Measurements from ENCODE around the gene TTLL6. TPM values are rescaled to one million over a fixed set of nuclear protein-coding genes. Genes with fewer than 3 reads are reported as not detected.

The TTLL6 gene
- total and polyA plus RNA-seq, 2 of the 8 experiments (the other 6 are each of a cell fraction or from before 2014, with no cell fraction given), result 2.6 to 4.3 TPM

GRCh38 chr17:48726114-48726915 lies 90.7 kb downstream of the TTLL6 start:
- Histone ChIP-seq H4K5ac (ENCODE audit: insufficient read length, low read depth, low read length) (no peak overlapping the region), H3K23ac (ENCODE audit: insufficient read length) (no peak overlapping the region), H2BK12ac (ENCODE audit: low read depth, low read length) (peak overlapping the region; percentile 50; the same call in 1 of the 2 replicates), H4K8ac (ENCODE audit: extremely low read depth, insufficient read depth, low read length) (no peak overlapping the region), H3K56ac (replicated peaks; ENCODE audit: insufficient read length, low read depth, low read length) (no peak overlapping the region), H3K4me2 (ENCODE audit: insufficient read depth in 1 of 2, low read depth in 2 of 2, low read length in 2 of 2) (no peak overlapping the region), H3K9ac (replicated peaks in 1 of 4; ENCODE audit: extremely low read depth in 1 of 4, low read depth in 3 of 4, low read length in 3 of 4) (no peak overlapping the region; a peak in 1 of 7 replicates), H3K79me1 (ENCODE audit: low read depth, low read length) (no peaks in the 10 kb centered on the region; the same call in 1 of the 2 replicates), H2BK120ac (replicated peaks; ENCODE audit: low read depth, low read length) (no peak overlapping the region), H3K4me1 (replicated peaks in 1 of 4; ENCODE audit: control insufficient read depth in 3 of 4, insufficient read depth in 4 of 4, low read length in 3 of 4) (peaks cover 4 to 22% (median 9%) of the 10 kb centered on the region in 4 experiments; a peak in 6 of 7 replicates), H3K4ac (replicated peaks; ENCODE audit: insufficient read length, low read depth, low read length) (no peak overlapping the region), H3K18ac (ENCODE audit: extremely low read depth, low read length) (no peak overlapping the region), H2AFZ (ENCODE audit: low read length) (no peak overlapping the region), H3K23me2 (ENCODE audit: low read depth, low read length) (no peaks in the 10 kb centered on the region), H3K14ac (ENCODE audit: insufficient read length) (no peak overlapping the region), H3K9me3 (ENCODE audit: insufficient read depth in 2 of 2, low read depth in 1 of 2, low read length in 1 of 2) (no peaks in the 10 kb centered on the region), H2BK20ac (ENCODE audit: low read length) (no peak overlapping the region), H2AK5ac (ENCODE audit: low read depth, low read length) (no peak overlapping the region), H3K36me3 (ENCODE audit: control insufficient read depth in 2 of 4, insufficient read depth in 4 of 4, low read length in 3 of 4) (peaks cover 0 to 2% (median 0%) of the 10 kb centered on the region in 4 experiments; a peak in 1 of 8 replicates), H4K91ac (replicated peaks; ENCODE audit: insufficient read length, low read length) (no peak overlapping the region), H4K20me1 (replicated peaks in 1 of 2; ENCODE audit: control insufficient read depth in 1 of 2, insufficient read depth in 2 of 2, low read length in 2 of 2) (peaks cover 23 to 38% of the 10 kb centered on the region in 2 experiments), H3K4me3 (ENCODE audit: extremely low read depth in 1 of 4, insufficient read depth in 2 of 4, low read depth in 3 of 4, low read length in 4 of 4) (no peak overlapping the region), H2BK15ac (ENCODE audit: low read length) (no peak overlapping the region), H3K27ac (ENCODE audit: low read depth, low read length) (no peak overlapping the region), H2BK5ac (ENCODE audit: low read depth, low read length) (no peak overlapping the region), H3K27me3 (replicated peaks in 1 of 4; ENCODE audit: control insufficient read depth in 3 of 4, extremely low read depth in 1 of 4, insufficient read depth in 3 of 4, low read length in 3 of 4) (peaks cover 98 to 100% (median 99%) of the 10 kb centered on the region in 4 experiments), H3K79me2 (ENCODE audit: control insufficient read depth in 1 of 2, insufficient read depth in 2 of 2, low read length in 2 of 2) (no peaks in the 10 kb centered on the region)
- no peak for FAIRE-seq
- POLR2A ChIA-PET (ENCODE audit: partially characterized antibody), result no interaction called here
- DNase-seq (ENCODE audit: low read depth in 1 of 2, low spot score in 2 of 2), result no peak
- CTCF ChIA-PET (ENCODE audit: partially characterized antibody), result interaction anchor here (0.8 to 13.5 kb wide), 19 partner anchors 10 to 152 kb away, joined by 3 to 147 read pairs (median 26); no protein-coding TSS in a partner anchor
- 43% methylated on average over 20 of the region's 20 CpGs; no CpG with 5 or more reads in 1 of the 2 experiments for WGBS, 2 experiments (ENCODE audit: extremely low coverage in 1 of 2, insufficient coverage in 1 of 2, insufficient read length in 1 of 2, insufficient replicate concordance in 2 of 2, low coverage in 1 of 2, low lambda C conversion rate in 2 of 2, missing lambda C conversion rate in 1 of 2)
